ENCODE measurements around the gene RNF31.
"Not testable (repeated sequence)": the region's sequence is repeated elsewhere in the genome, so short reads cannot be mapped to it uniquely, and the experiment has no call there.

RNF31 gene

GRCh38 chr14:24146978-24147760 is at the start of gene RNF31:
Gene RNF31, plus strand, starts transcription at chr14:24147498. Its CDS starts 201 bp downstream, at chr14:24147699.
- peak; percentile 99 for DNase-seq

GRCh38 chr14:24098229-24098926 is 48.9 kb upstream of the RNF31 start:
- DNase-seq = no peak

- no peak for DNase-seq
Measured at GRCh38 chr14:24098927-24099813, 48.1 kb upstream of the RNF31 start.

GRCh38 chr14:24100197-24100981 is 46.9 kb upstream of the RNF31 start:
- DNase-seq = no peak

GRCh38 chr14:24100982-24101494 is 46.3 kb upstream of the RNF31 start:
- no peak for DNase-seq

- DNase-seq = no peak
Measured at GRCh38 chr14:24102357-24103048, 44.8 kb upstream of the RNF31 start.

GRCh38 chr14:24103451-24103850 is 43.8 kb upstream of the RNF31 start:
- no peak for DNase-seq

- not testable (repeated sequence) for DNase-seq
Measured at GRCh38 chr14:24105609-24106239, 41.6 kb upstream of the RNF31 start.

GRCh38 chr14:24106672-24107271 is 40.5 kb upstream of the RNF31 start:
- DNase-seq = no peak

GRCh38 chr14:24108336-24108874 is 38.9 kb upstream of the RNF31 start:
- DNase-seq = no peak

GRCh38 chr14:24110060-24110459 is 37.2 kb upstream of the RNF31 start:
- no peak for DNase-seq

GRCh38 chr14:24110523-24110922 is 36.8 kb upstream of the RNF31 start:
- no peak for DNase-seq

- DNase-seq = no peak
Measured at GRCh38 chr14:24113379-24113800, 33.9 kb upstream of the RNF31 start.

- peak; percentile 87 for DNase-seq
Measured at GRCh38 chr14:24113801-24114531, 33.3 kb upstream of the RNF31 start.

GRCh38 chr14:24114532-24115421 is 32.5 kb upstream of the RNF31 start, which contains the start of the genes DCAF11 and NRL:
Gene DCAF11, plus strand, starts transcription at chr14:24114777. Its CDS starts 818 bp downstream, at chr14:24115595.
Gene NRL, minus strand, starts transcription at chr14:24114949. Its CDS starts 32,101 bp downstream, at chr14:24082848.
- DNase-seq = peak; percentile 99

- no peak for DNase-seq
Measured at GRCh38 chr14:24115422-24116127, 31.7 kb upstream of the RNF31 start.

GRCh38 chr14:24116128-24116814 is 31.0 kb upstream of the RNF31 start:
- DNase-seq = no peak

Measured in activated CD4-positive, alpha-beta T cell treated with anti-CD3 and anti-CD28 coated beads, Interleukin-2, Interleukin-6, amounts not matched to agents 100 ng/mL and 50 ng/mL, durations not matched to agents 16 hours and 8 hours (primary cell).